CD1c-positive myeloid dendritic cell (primary cell): ENCODE measurements around the gene FRMD6.

Experiments
- DNase-seq: peaks from one replicate; pipeline ENCODE4 v3.0.0-alpha.2; 2016; ENCODE audit errors: extremely low spot score

FRMD6 gene

GRCh38 chr14:51666070-51666469 is 14.4 kb downstream of the FRMD6 start:
- no peak for DNase-seq

GRCh38 chr14:51666826-51667225 is 15.1 kb downstream of the FRMD6 start:
- DNase-seq = no peak

- no peak for DNase-seq
These were observed 17.2 kb downstream of the FRMD6 start for GRCh38 chr14:51668870-51669269.

GRCh38 chr14:51674294-51675002 is 22.7 kb downstream of the FRMD6 start:
- DNase-seq = no peak

GRCh38 chr14:51676549-51676948 is 24.8 kb downstream of the FRMD6 start:
- DNase-seq = no peak

GRCh38 chr14:51677266-51677665 is 25.6 kb downstream of the FRMD6 start:
- no peak for DNase-seq

GRCh38 chr14:51677738-51678137 is 26.0 kb downstream of the FRMD6 start:
- DNase-seq = no peak

GRCh38 chr14:51680031-51680430 is 28.3 kb downstream of the FRMD6 start:
- no peak for DNase-seq

- no peak for DNase-seq
These were observed 29.7 kb downstream of the FRMD6 start for GRCh38 chr14:51681411-51681810.

- no peak for DNase-seq
These were observed 30.7 kb downstream of the FRMD6 start for GRCh38 chr14:51682411-51682810.

- DNase-seq = no peak
These were observed 33.0 kb downstream of the FRMD6 start for GRCh38 chr14:51684760-51685159.

- DNase-seq = no peak
These were observed 39.5 kb downstream of the FRMD6 start for GRCh38 chr14:51691176-51691575.

- no peak for DNase-seq
These were observed 40.9 kb downstream of the FRMD6 start for GRCh38 chr14:51692646-51693045.

- DNase-seq = no peak
These were observed 46.1 kb downstream of the FRMD6 start for GRCh38 chr14:51697848-51698247.

- no peak for DNase-seq
These were observed 50.2 kb downstream of the FRMD6 start for GRCh38 chr14:51701951-51702350.

GRCh38 chr14:51703787-51704186 is 52.1 kb downstream of the FRMD6 start:
- no peak for DNase-seq

- DNase-seq = no peak
These were observed 52.8 kb downstream of the FRMD6 start for GRCh38 chr14:51704545-51704944.

- DNase-seq = no peak
These were observed 55.6 kb downstream of the FRMD6 start for GRCh38 chr14:51707327-51707726.

GRCh38 chr14:51711505-51711904 is 59.8 kb downstream of the FRMD6 start:
- DNase-seq = no peak

GRCh38 chr14:51715250-51715649 is 63.5 kb downstream of the FRMD6 start:
- no peak for DNase-seq

- no peak for DNase-seq
These were observed 64.0 kb downstream of the FRMD6 start for GRCh38 chr14:51715742-51716141.

- no peak for DNase-seq
These were observed 64.9 kb downstream of the FRMD6 start for GRCh38 chr14:51716610-51717009.

- DNase-seq = no peak
These were observed 66.1 kb downstream of the FRMD6 start for GRCh38 chr14:51717766-51718165.

GRCh38 chr14:51719955-51720354 is 68.2 kb downstream of the FRMD6 start:
- DNase-seq = no peak
